ENCODE measurements around the gene KRT33B.

DNA sequence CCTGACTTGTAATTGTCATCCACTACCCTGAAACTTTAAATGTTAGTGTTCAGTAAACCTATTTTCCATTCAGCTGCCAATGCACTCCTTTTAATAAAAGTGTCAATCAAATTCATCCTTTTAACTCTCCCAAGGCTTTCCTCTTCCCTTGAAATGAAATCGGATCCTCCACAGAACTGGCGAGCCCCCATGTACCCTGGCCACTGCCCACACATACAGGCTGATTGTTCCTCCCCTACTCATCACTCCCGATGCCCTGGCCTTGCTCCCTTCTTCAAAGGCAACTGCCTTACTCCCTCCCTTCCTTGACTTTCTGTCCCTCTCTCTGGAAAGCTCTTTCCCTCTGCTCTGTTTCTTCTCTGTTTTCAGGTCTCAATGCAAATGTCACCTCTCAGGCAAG, 26.6 kb downstream of the KRT33B start:
- TF ChIP-seq, protein P1, sequence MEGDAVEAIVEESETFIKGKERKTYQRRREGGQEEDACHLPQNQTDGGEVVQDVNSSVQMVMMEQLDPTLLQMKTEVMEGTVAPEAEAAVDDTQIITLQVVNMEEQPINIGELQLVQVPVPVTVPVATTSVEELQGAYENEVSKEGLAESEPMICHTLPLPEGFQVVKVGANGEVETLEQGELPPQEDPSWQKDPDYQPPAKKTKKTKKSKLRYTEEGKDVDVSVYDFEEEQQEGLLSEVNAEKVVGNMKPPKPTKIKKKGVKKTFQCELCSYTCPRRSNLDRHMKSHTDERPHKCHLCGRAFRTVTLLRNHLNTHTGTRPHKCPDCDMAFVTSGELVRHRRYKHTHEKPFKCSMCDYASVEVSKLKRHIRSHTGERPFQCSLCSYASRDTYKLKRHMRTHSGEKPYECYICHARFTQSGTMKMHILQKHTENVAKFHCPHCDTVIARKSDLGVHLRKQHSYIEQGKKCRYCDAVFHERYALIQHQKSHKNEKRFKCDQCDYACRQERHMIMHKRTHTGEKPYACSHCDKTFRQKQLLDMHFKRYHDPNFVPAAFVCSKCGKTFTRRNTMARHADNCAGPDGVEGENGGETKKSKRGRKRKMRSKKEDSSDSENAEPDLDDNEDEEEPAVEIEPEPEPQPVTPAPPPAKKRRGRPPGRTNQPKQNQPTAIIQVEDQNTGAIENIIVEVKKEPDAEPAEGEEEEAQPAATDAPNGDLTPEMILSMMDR (IDR thresholded peaks at IDR 0.05) = no peak
- TF ChIP-seq POLR2A (IDR thresholded peaks at IDR 0.05) = no peak

Data from heart left ventricle (tissue), 13 donors.